GM12872 (cell line): ENCODE results near the gene CXCL3.

ENCODE experiments used
- CTCF ChIP-seq: IDR thresholded peaks from 3 replicates; pipeline ENCODE4 v1.5.1; 2011; ENCODE audit warnings: low read depth, mild to moderate bottlenecking, low read length, moderate library complexity; ENCODE audit not compliant: insufficient read depth

Gene CXCL3

GRCh38 chr4:73998040-73999011, 40.2 kb downstream of the CXCL3 start, which contains the start of gene CXCL5:
CXCL5 (minus strand) TSS chr4:73998677; CDS start chr4:73998581, 96 bp downstream.
- no peak for TF ChIP-seq CTCF

GRCh38 chr4:73992050-73992449, 46.4 kb downstream of the CXCL3 start:
- TF ChIP-seq CTCF: no peak

- no peak for TF ChIP-seq CTCF
Observed at GRCh38 chr4:73991742-73992000, 46.8 kb downstream of the CXCL3 start.

- no peak for TF ChIP-seq CTCF
Observed at GRCh38 chr4:73990988-73991741, 47.3 kb downstream of the CXCL3 start.

GRCh38 chr4:73989928-73990327, 48.6 kb downstream of the CXCL3 start:
- TF ChIP-seq CTCF: no peak

GRCh38 chr4:73989031-73989430, 49.5 kb downstream of the CXCL3 start:
- no peak for TF ChIP-seq CTCF

GRCh38 chr4:73988061-73988460, 50.4 kb downstream of the CXCL3 start, which contains the start of gene PPBP:
PPBP (minus strand) TSS chr4:73988190; CDS start chr4:73988103, 87 bp downstream.
- no peak for TF ChIP-seq CTCF
